Liver (tissue), 9 donors: ENCODE measurements around the gene INTS15. TPM values are rescaled to one million over a fixed set of nuclear protein-coding genes. Genes with fewer than 3 reads are reported as not detected.

Source experiments
- DNase-seq: peaks from one replicate; pipeline ENCODE4 v3.0.0-alpha.2; 2017; ENCODE audit warnings: low spot score
- H3K27ac ChIP-seq, 2 donors: one replicate each; pipeline ENCODE4 v1.7.0; 2013; ENCODE audit warnings: inconsistent platforms in 2 of 2, low read length in 2 of 2, control low read depth in 1 of 2, low read depth in 1 of 2, mild to moderate bottlenecking in 1 of 2
- H3K27me3 ChIP-seq, 4 donors: one replicate each; pipeline versions ENCODE4 v1.6.1 to v1.7.0; 2013; ENCODE audit warnings: low read length in 3 of 4, inconsistent platforms in 1 of 4, mild to moderate bottlenecking in 1 of 4, moderate library complexity in 1 of 4; ENCODE audit not compliant: control insufficient read depth in 4 of 4, insufficient read depth in 4 of 4
- H3K36me3 ChIP-seq, 4 donors: one replicate each; pipeline versions ENCODE4 v1.6.1 to v1.7.0; 2013; ENCODE audit warnings: low read length in 3 of 4, mild to moderate bottlenecking in 3 of 4, low read depth in 1 of 4, moderate library complexity in 1 of 4; ENCODE audit not compliant: control insufficient read depth in 4 of 4, insufficient read depth in 3 of 4
- H3K4me1 ChIP-seq, 4 donors: one replicate each; pipeline versions ENCODE4 v1.6.1 to v1.7.0; 2013; ENCODE audit warnings: low read length in 3 of 4, mild to moderate bottlenecking in 3 of 4, moderate library complexity in 1 of 4; ENCODE audit not compliant: control insufficient read depth in 4 of 4, insufficient read depth in 4 of 4
- H3K4me3 ChIP-seq, 3 donors: one replicate each; pipeline versions ENCODE4 v1.6.1 to v1.7.0; 2013; ENCODE audit warnings: low read length in 3 of 3, control low read depth in 1 of 3, low read depth in 1 of 3, mild to moderate bottlenecking in 1 of 3
- H3K9ac ChIP-seq, 2 donors: one replicate each; pipeline ENCODE4 v1.7.0; 2013; ENCODE audit warnings: low read length in 2 of 2, mild to moderate bottlenecking in 2 of 2, moderate library complexity in 2 of 2, control low read depth in 1 of 2, low read depth in 1 of 2
- H3K9me3 ChIP-seq, 4 donors: one replicate each; pipeline versions ENCODE4 v1.6.1 to v1.7.0; 2013; ENCODE audit warnings: low read length in 3 of 4; ENCODE audit not compliant: control insufficient read depth in 4 of 4
- ATF3 ChIP-seq: IDR thresholded peaks from 2 replicates; pipeline ENCODE4 v1.6.1; 2016; ENCODE audit warnings: antibody characterized with exemption
- CTCF ChIP-seq: fragments of 150-350 bp; IDR thresholded peaks from 2 replicates; pipeline ENCODE4 v1.5.1; 2017; ENCODE audit warnings: improper control_type of control experiment, low read depth, low read length; ENCODE audit not compliant: missing input control
- EGR1 ChIP-seq, 2 donors: IDR thresholded peaks; 2 replicates each; pipeline ENCODE4 v1.6.1; 2016 to 2018; ENCODE audit warnings: antibody characterized with exemption in 2 of 2, low read depth in 2 of 2
- FOXA1 ChIP-seq: IDR thresholded peaks from 2 replicates; pipeline ENCODE4 v1.6.1; 2016; ENCODE audit warnings: antibody characterized with exemption
- FOXA2 ChIP-seq: IDR thresholded peaks from 2 replicates; pipeline ENCODE4 v1.6.1; 2016; ENCODE audit warnings: antibody characterized with exemption
- GABPA ChIP-seq, 2 donors: IDR thresholded peaks in 1 of 2; conservative IDR thresholded peaks in 1 of 2; 2 replicates each; pipeline ENCODE4 v1.6.1; 2016; ENCODE audit warnings: antibody characterized with exemption in 2 of 2, mild to moderate bottlenecking in 1 of 2, moderate library complexity in 1 of 2
- HNF4A ChIP-seq, 2 donors: conservative IDR thresholded peaks; 2 replicates each; pipeline ENCODE4 v1.6.1; 2016; ENCODE audit warnings: antibody characterized with exemption in 2 of 2, mild to moderate bottlenecking in 2 of 2
- HNF4G ChIP-seq: IDR thresholded peaks from 2 replicates; pipeline ENCODE4 v1.6.1; 2016; ENCODE audit warnings: antibody characterized with exemption
- JUND ChIP-seq, 2 donors: IDR thresholded peaks; 2 replicates each; pipeline ENCODE4 v1.6.1; 2016; ENCODE audit warnings: antibody characterized with exemption in 2 of 2
- NR2F2 ChIP-seq: IDR thresholded peaks from 2 replicates; pipeline ENCODE4 v1.6.1; 2016; ENCODE audit warnings: antibody characterized with exemption
- RAD21 ChIP-seq, 2 donors: IDR thresholded peaks; 2 replicates each; pipeline ENCODE4 v1.6.1; 2016; ENCODE audit warnings: antibody characterized with exemption in 2 of 2, mild to moderate bottlenecking in 2 of 2
- REST ChIP-seq: IDR thresholded peaks from 2 replicates; pipeline ENCODE4 v1.6.1; 2016; ENCODE audit warnings: antibody characterized with exemption, mild to moderate bottlenecking
- RXRA ChIP-seq, 2 donors: IDR thresholded peaks; 2 replicates each; pipeline ENCODE4 v1.6.1; 2017 to 2018; ENCODE audit warnings: antibody characterized with exemption in 2 of 2, mild to moderate bottlenecking in 1 of 2
- SP1 ChIP-seq: IDR thresholded peaks from 2 replicates; pipeline ENCODE4 v1.6.1; 2018; ENCODE audit warnings: antibody characterized with exemption, mild to moderate bottlenecking
- TAF1 ChIP-seq: conservative IDR thresholded peaks from 2 replicates; pipeline ENCODE4 v1.6.1; 2016; ENCODE audit warnings: antibody characterized with exemption, mild to moderate bottlenecking
- ZBTB33 ChIP-seq: IDR thresholded peaks from 2 replicates; pipeline ENCODE4 v1.6.1; 2016; ENCODE audit warnings: antibody characterized with exemption
- WGBS: extraction: QIAGEN DNeasy Blood & Tissue Kit; methylation state at CpG from one replicate; pipeline ENCODE4 v1.1.7; 2013; 5-methylcytosine and 5-hydroxymethylcytosine counted together
- polyA plus RNA-seq, 2 donors: library from polyadenylated mRNA; stranded (reverse) in 1 of 2; unstranded in 1 of 2; fragments of 200-250 nt in 1 of 2; fragments of >200 nt in 1 of 2; fragmentation: Nextera tagmentation in 1 of 2; extraction: Ambion mirVana in 1 of 2; gene quantifications; one replicate each; pipeline versions ENCODE4 v1.2.1 to v1.2.3, GENCODE V29; 2013 to 2015
- total RNA-seq, 2 donors: library from RNA; depleted of rRNA; stranded (reverse); fragments of >200 nt; gene quantifications; one replicate each; pipeline ENCODE4 v1.2.3, GENCODE V29; 2014
- donor health status: healthy.
- donor health status: healthy.
- donor health status: healthy.
- donor health status: healthy.
- donor health status: healthy.

The INTS15 gene
- total and polyA plus RNA-seq, 4 donors, result 5.2 to 10.4 (median 8.2) TPM

- TF ChIP-seq CTCF (no peak), GABPA (IDR thresholded peaks at IDR 0.05 in 1 of 2, conservative IDR thresholded peaks at IDR 0.05 in 1 of 2) (no peak), HNF4G (no peak)
Observed at GRCh38 chr7:6650521-6651011, 60.7 kb downstream of the INTS15 start (continued).

GRCh38 chr7:6651851-6652445 is 62.1 kb downstream of the INTS15 start:
- no peak overlapping the region for H3K4me3 ChIP-seq
- H3K4me1 ChIP-seq, result no peaks in the 10 kb centered on the region
- no peak for TF ChIP-seq FOXA2
- TF ChIP-seq RXRA (IDR thresholded peaks at IDR 0.05), result no peak
- no peak for TF ChIP-seq ATF3
- TF ChIP-seq NR2F2, result no peak
- no peak for TF ChIP-seq HNF4A (conservative IDR thresholded peaks at IDR 0.05)
- no peak for TF ChIP-seq TAF1
- no peak for TF ChIP-seq HNF4G
- TF ChIP-seq CTCF, result no peak
- TF ChIP-seq JUND (IDR thresholded peaks at IDR 0.05), result no peak
- TF ChIP-seq ZBTB33, result no peak
- TF ChIP-seq SP1, result no peak
- TF ChIP-seq RAD21 (IDR thresholded peaks at IDR 0.05), result no peak
- TF ChIP-seq FOXA1, result no peak
- no peak for TF ChIP-seq REST
- no peak for TF ChIP-seq EGR1 (IDR thresholded peaks at IDR 0.05; ENCODE audit: low read depth in 2 of 2)
- H3K36me3 ChIP-seq, result peaks cover 21 to 70% (median 29%) of the 10 kb centered on the region in 4 donors
- no peak overlapping the region for H3K27ac ChIP-seq
- WGBS, result 99% methylated on average over 32 of the region's 32 CpGs
- no peaks in the 10 kb centered on the region for H3K27me3 ChIP-seq
- DNase-seq, result no peak
- H3K9ac ChIP-seq, result no peak overlapping the region
- peaks cover 2 to 19% (median 8%) of the 10 kb centered on the region in 4 donors for H3K9me3 ChIP-seq
